Loucy (cell line): ENCODE measurements around the gene P2RY8.

Experiments
- H2AFZ ChIP-seq: fragments of 200-600 bp; sonication (generic); 2 replicates; pipeline ENCODE4 v1.6.0; 2016; ENCODE audit warnings: antibody characterized with exemption, mild to moderate bottlenecking, low read length, moderate library complexity
- H3F3A ChIP-seq: fragments of 200-600 bp; 2 replicates; pipeline ENCODE4 v1.6.0; 2016; ENCODE audit warnings: antibody characterized with exemption, low read depth, mild to moderate bottlenecking
- H3K27me3 ChIP-seq: fragments of 200-600 bp; sonication (generic); 2 replicates; pipeline ENCODE4 v1.6.1; 2014; ENCODE audit warnings: low read length, mild to moderate bottlenecking; ENCODE audit not compliant: insufficient read depth, poor library complexity, severe bottlenecking
- H3K36me3 ChIP-seq: fragments of 200-600 bp; sonication (generic); 2 replicates; pipeline ENCODE4 v1.6.1; 2016; ENCODE audit warnings: low read length; ENCODE audit not compliant: insufficient read depth
- H3K4me1 ChIP-seq: fragments of 200-600 bp; sonication (generic); 2 replicates; pipeline ENCODE4 v1.5.1; 2014; ENCODE audit warnings: low read length, mild to moderate bottlenecking; ENCODE audit not compliant: insufficient read depth, poor library complexity, severe bottlenecking
- H3K4me2 ChIP-seq: fragments of 200-600 bp; sonication (generic); 2 replicates; pipeline ENCODE4 v1.6.0; 2014; ENCODE audit warnings: antibody characterized with exemption, low read length, low read depth, mild to moderate bottlenecking; ENCODE audit not compliant: poor library complexity, severe bottlenecking
- H3K4me3 ChIP-seq: fragments of 200-600 bp; sonication (generic); 2 replicates; pipeline ENCODE4 v1.5.1; 2014; ENCODE audit warnings: low read length, mild to moderate bottlenecking, mixed read lengths; ENCODE audit not compliant: poor library complexity, severe bottlenecking
- H3K79me2 ChIP-seq: fragments of 200-600 bp; sonication (generic); 2 replicates; pipeline ENCODE4 v1.6.1; 2014; ENCODE audit warnings: low read length; ENCODE audit not compliant: insufficient read depth
- H3K9ac ChIP-seq: fragments of 200-600 bp; sonication (generic); 2 replicates; pipeline ENCODE4 v1.6.0; 2014; ENCODE audit warnings: mild to moderate bottlenecking, low read depth, low read length, moderate library complexity; ENCODE audit not compliant: poor library complexity, severe bottlenecking
- H3K9me2 ChIP-seq: fragments of 200-600 bp; sonication (generic); replicated peaks from 2 replicates; pipeline ENCODE4 v1.6.1; 2016; ENCODE audit warnings: low read depth, low read length, mixed read lengths
- H3K9me3 ChIP-seq: fragments of 200-600 bp; sonication (generic); 2 replicates; pipeline ENCODE4 v1.6.1; 2014; ENCODE audit warnings: mild to moderate bottlenecking, antibody characterized with exemption, low read length, low read depth; ENCODE audit not compliant: insufficient read depth
- H4K20me1 ChIP-seq: fragments of 200-600 bp; sonication (generic); 2 replicates; pipeline ENCODE4 v1.6.0; 2014; ENCODE audit warnings: antibody characterized with exemption, low read length, mild to moderate bottlenecking; ENCODE audit not compliant: insufficient read depth, poor library complexity, severe bottlenecking
- EZH2phosphoT487 ChIP-seq: fragments of 200-600 bp; IDR thresholded peaks from 2 replicates; pipeline ENCODE4 v1.6.1; 2018; ENCODE audit warnings: antibody characterized with exemption, mild to moderate bottlenecking, moderate library complexity, borderline replicate concordance
- TF ChIP-seq, protein P1 (sequence below): fragments of 200-600 bp; sonication (generic); conservative IDR thresholded peaks from 2 replicates; pipeline ENCODE4 v1.5.1; 2014; ENCODE audit warnings: mild to moderate bottlenecking, antibody characterized with exemption, low read length

P2RY8 gene

DNA sequence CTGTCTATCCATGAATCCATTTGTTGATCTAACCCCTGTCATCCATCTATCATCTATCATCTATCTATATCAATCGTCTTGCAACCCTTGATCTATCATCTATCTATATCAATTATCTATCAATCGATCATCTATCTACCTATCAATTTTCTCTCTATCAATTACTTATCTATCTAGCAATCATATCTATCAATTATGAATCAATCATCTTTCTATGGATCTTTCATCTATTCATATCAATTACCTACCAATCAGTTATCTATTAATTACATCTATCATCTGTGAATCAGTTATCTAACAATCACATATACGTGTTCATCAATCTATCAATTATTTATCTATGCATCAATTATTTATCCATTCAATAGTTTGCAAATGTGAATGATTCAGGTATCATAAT, 59.8 kb downstream of the P2RY8 start:
- H3K4me3 ChIP-seq: no peak overlapping the region
- H3K27me3 ChIP-seq: no peaks in the 10 kb centered on the region
- H3K79me2 ChIP-seq: peaks cover 74% of the 10 kb centered on the region
- H3F3A ChIP-seq: peaks cover 2% of the 10 kb centered on the region; the same call in 1 of the 2 replicates
- no peak overlapping the region for H2AFZ ChIP-seq
- no peaks in the 10 kb centered on the region for H3K9me3 ChIP-seq
- peaks cover 14% of the 10 kb centered on the region for H4K20me1 ChIP-seq
- H3K4me2 ChIP-seq: peak overlapping the region; percentile 35
- peaks cover 7% of the 10 kb centered on the region for H3K36me3 ChIP-seq
- peaks cover 36% of the 10 kb centered on the region for H3K4me1 ChIP-seq
- TF ChIP-seq, protein P1, sequence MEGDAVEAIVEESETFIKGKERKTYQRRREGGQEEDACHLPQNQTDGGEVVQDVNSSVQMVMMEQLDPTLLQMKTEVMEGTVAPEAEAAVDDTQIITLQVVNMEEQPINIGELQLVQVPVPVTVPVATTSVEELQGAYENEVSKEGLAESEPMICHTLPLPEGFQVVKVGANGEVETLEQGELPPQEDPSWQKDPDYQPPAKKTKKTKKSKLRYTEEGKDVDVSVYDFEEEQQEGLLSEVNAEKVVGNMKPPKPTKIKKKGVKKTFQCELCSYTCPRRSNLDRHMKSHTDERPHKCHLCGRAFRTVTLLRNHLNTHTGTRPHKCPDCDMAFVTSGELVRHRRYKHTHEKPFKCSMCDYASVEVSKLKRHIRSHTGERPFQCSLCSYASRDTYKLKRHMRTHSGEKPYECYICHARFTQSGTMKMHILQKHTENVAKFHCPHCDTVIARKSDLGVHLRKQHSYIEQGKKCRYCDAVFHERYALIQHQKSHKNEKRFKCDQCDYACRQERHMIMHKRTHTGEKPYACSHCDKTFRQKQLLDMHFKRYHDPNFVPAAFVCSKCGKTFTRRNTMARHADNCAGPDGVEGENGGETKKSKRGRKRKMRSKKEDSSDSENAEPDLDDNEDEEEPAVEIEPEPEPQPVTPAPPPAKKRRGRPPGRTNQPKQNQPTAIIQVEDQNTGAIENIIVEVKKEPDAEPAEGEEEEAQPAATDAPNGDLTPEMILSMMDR: no peak
- no peak for TF ChIP-seq EZH2phosphoT487
- no peak overlapping the region for H3K9ac ChIP-seq
- no peaks in the 10 kb centered on the region for H3K9me2 ChIP-seq

DNA sequence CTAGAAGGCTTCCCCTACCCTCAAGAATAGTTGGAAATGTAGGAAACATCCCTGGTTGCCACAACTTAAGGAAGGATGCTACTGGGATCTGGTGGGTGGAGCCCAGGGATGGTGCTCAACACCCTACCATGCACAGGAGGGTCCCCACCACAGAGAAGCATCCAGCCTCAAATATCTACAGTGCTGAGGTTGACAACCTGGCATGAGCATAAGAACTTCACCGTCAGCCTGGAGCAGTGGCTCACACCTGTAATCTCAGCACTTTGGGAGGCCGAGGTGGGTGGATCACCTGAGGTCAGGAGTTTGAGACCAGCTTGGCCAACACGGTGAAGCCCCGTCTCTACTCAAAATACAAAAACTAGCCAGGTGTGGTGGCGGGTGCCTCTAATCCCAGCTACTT, 60.3 kb downstream of the P2RY8 start:
- TF ChIP-seq, protein P1: no peak
- TF ChIP-seq EZH2phosphoT487: no peak
- Histone ChIP-seq H3K9me2 (no peaks in the 10 kb centered on the region), H3K9ac (no peak overlapping the region), H3K36me3 (peaks cover 7% of the 10 kb centered on the region), H3K27me3 (no peaks in the 10 kb centered on the region), H3K79me2 (peaks cover 80% of the 10 kb centered on the region), H3K4me1 (peaks cover 36% of the 10 kb centered on the region), H3K4me2 (no peak overlapping the region), H2AFZ (no peak overlapping the region), H4K20me1 (peaks cover 14% of the 10 kb centered on the region), H3K9me3 (no peaks in the 10 kb centered on the region), H3K4me3 (no peak overlapping the region), H3F3A (no peaks in the 10 kb centered on the region; the same call in 1 of the 2 replicates)

DNA sequence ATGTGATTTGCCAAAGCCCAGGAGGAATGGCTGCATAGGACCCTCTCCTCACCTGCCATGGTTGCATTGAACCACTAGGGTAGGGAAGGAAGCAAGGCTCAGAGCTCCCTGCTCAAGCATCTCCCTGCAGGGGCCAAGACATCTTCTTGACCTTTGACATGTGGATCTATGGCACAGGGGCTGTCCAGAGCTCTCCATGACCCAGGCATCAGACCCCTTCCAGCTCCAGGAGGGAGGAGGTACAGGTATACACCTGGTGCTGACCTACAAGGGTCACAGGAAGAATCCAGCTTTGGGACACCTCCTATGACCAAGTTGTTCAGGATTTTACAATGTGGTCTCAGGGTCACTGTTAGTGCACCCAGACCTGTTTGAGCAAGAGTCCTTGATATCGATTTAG, 61.1 kb downstream of the P2RY8 start:
- Histone ChIP-seq H3K9me2 (no peaks in the 10 kb centered on the region), H3K27me3 (no peaks in the 10 kb centered on the region), H3F3A (no peaks in the 10 kb centered on the region), H2AFZ (no peak overlapping the region), H3K4me2 (no peak overlapping the region), H3K4me3 (no peak overlapping the region), H3K79me2 (peaks cover 82% of the 10 kb centered on the region), H4K20me1 (peaks cover 16% of the 10 kb centered on the region), H3K9ac (no peak overlapping the region), H3K4me1 (peaks cover 32% of the 10 kb centered on the region), H3K36me3 (peaks cover 7% of the 10 kb centered on the region), H3K9me3 (no peaks in the 10 kb centered on the region)
- TF ChIP-seq, protein P1: no peak
- TF ChIP-seq EZH2phosphoT487: no peak
